ENCODE results near the gene SLC29A1.

SLC29A1 gene

DNA sequence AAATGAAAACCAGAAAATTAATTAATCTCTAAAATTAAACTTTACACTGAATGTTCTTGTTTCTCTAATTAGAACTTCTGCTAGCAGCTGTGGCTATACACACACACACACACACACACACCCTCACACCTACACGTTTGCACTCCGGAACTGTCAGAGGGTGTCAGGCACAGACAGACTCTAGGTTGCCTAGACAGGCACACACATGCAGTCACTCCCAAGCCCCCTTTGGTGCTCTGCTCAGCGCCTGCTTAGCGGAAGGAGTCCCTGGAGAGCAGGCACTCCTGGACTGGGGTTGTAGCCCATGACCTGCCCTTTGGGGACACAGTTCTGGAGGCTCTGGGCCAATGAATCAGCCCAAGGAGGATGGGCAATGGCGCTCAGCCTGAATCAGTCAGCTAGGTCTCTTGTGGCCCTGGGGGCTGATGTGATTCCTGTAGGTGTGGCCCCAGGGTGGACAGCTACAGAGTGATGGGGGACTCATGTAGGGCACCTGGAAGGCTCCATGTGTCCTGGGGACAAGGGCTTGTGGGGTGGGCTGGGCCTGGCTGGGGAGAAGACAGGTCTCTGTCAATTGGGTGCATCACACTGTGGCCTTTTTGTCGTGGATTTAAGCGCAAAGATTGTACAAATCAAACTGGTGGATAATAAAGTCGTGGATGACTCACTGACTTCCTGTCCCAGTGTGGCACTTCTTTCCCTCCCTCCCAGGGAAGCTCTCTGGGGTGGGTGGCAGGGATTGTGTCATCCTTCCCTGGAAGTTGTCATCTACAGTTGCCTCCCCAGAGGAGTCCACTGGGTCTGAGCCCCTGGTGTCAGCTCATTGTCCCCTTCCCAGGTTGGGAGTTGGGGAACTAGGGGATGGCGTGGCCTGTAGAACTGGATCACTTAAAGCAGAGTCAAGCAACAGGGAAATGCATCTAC, 55.6 kb downstream of the SLC29A1 start:
- TF ChIP-seq, protein P1, sequence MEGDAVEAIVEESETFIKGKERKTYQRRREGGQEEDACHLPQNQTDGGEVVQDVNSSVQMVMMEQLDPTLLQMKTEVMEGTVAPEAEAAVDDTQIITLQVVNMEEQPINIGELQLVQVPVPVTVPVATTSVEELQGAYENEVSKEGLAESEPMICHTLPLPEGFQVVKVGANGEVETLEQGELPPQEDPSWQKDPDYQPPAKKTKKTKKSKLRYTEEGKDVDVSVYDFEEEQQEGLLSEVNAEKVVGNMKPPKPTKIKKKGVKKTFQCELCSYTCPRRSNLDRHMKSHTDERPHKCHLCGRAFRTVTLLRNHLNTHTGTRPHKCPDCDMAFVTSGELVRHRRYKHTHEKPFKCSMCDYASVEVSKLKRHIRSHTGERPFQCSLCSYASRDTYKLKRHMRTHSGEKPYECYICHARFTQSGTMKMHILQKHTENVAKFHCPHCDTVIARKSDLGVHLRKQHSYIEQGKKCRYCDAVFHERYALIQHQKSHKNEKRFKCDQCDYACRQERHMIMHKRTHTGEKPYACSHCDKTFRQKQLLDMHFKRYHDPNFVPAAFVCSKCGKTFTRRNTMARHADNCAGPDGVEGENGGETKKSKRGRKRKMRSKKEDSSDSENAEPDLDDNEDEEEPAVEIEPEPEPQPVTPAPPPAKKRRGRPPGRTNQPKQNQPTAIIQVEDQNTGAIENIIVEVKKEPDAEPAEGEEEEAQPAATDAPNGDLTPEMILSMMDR (conservative IDR thresholded peaks at IDR 0.05; ENCODE audit: control insufficient read depth, insufficient read depth, low read depth, low read length), result no peak
- H3K4me3 ChIP-seq (ENCODE audit: control insufficient read depth, low read depth, low read length), result no peak overlapping the region
- DNase-seq (ENCODE audit: low read depth), result no peak
